Activated CD8-positive, alpha-beta T cell treated with anti-CD3 and anti-CD28 coated beads, Interleukin-2, amount 10 ng/mL, durations not matched to agents 7 days and 5 days (primary cell): Measurements from ENCODE around the gene GPR135. TPM values are rescaled to one million over a fixed set of nuclear protein-coding genes. Genes with fewer than 3 reads are reported as not detected.

Experiments used
- ATAC-seq: fragments of 150-1000 bp; cut with Tn5 transposase; one replicate; pipeline ENCODE4 v1.10.0; 2021; ENCODE audit warnings: moderate library complexity
- CTCF ChIA-PET: fragments of 350-600 bp; sonication (Branson Sonifier 250); formaldehyde crosslinking; loops from one replicate; lab custom pipeline; 2021; ENCODE audit warnings: antibody characterized with exemption; lab: Charles Lee
- POLR2A ChIA-PET: fragments of 350-600 bp; sonication (Branson Sonifier 250); formaldehyde crosslinking; loops from one replicate; lab custom pipeline; 2021; ENCODE audit warnings: antibody characterized with exemption; lab: Charles Lee
- DNase-seq: peaks from one replicate; pipeline ENCODE4 v3.0.0-alpha.2; 2020
- H3K27ac Mint-ChIP-seq: one replicate; pipeline ENCODE4 v1.8.0; 2021; ENCODE audit warnings: mild to moderate bottlenecking, mixed read lengths
- H3K27me3 Mint-ChIP-seq: one replicate; pipeline ENCODE4 v1.8.0; 2021; ENCODE audit warnings: low read depth, mixed read lengths
- H3K36me3 Mint-ChIP-seq: one replicate; pipeline ENCODE4 v1.8.0; 2021; ENCODE audit warnings: low read depth, mixed read lengths
- H3K4me1 Mint-ChIP-seq: one replicate; pipeline ENCODE4 v1.8.0; 2021; ENCODE audit warnings: low read depth, mixed read lengths
- H3K4me3 Mint-ChIP-seq: one replicate; pipeline ENCODE4 v1.8.0; 2021; ENCODE audit warnings: mild to moderate bottlenecking, mixed read lengths
- H3K9me3 Mint-ChIP-seq: one replicate; pipeline ENCODE4 v1.8.0; 2022; ENCODE audit warnings: mixed read lengths; ENCODE audit not compliant: insufficient read depth
- total RNA-seq, 2 experiments: library from RNA; stranded (reverse); gene quantifications; one replicate each; pipeline ENCODE4 v1.2.3, GENCODE V29; 2021

Gene GPR135
- total RNA-seq, 2 experiments from 2014 or later = 1.5 to 1.8 TPM

- Mint-ChIP-seq H3K4me1 (peaks cover 59% of the 10 kb centered on the region), H3K36me3 (peaks cover 30% of the 10 kb centered on the region), H3K27ac (peak overlapping the region; percentile 88), H3K4me3 (peak overlapping the region; percentile 85), H3K9me3 (no peaks in the 10 kb centered on the region), H3K27me3 (no peaks in the 10 kb centered on the region)
- ChIA-PET POLR2A (interaction anchor here (0.8 to 1.9 kb wide), 9 partner anchors 8 to 1057 kb away, joined by 3 to 9 read pairs (median 4); partner anchors contain the start of genes DAAM1, DHRS7, KIAA0586 and TIMM9), CTCF (interaction anchor here (0.6 to 2.5 kb wide), 12 partner anchors 10 to 699 kb away, joined by 3 to 14 read pairs (median 4); partner anchors contain the start of gene CCDC175)
- ATAC-seq (peak; percentile 73), DNase-seq (no peak)
Observed at GRCh38 chr14:59484639-59485175, 19.5 kb upstream of the GPR135 start.

DNA sequence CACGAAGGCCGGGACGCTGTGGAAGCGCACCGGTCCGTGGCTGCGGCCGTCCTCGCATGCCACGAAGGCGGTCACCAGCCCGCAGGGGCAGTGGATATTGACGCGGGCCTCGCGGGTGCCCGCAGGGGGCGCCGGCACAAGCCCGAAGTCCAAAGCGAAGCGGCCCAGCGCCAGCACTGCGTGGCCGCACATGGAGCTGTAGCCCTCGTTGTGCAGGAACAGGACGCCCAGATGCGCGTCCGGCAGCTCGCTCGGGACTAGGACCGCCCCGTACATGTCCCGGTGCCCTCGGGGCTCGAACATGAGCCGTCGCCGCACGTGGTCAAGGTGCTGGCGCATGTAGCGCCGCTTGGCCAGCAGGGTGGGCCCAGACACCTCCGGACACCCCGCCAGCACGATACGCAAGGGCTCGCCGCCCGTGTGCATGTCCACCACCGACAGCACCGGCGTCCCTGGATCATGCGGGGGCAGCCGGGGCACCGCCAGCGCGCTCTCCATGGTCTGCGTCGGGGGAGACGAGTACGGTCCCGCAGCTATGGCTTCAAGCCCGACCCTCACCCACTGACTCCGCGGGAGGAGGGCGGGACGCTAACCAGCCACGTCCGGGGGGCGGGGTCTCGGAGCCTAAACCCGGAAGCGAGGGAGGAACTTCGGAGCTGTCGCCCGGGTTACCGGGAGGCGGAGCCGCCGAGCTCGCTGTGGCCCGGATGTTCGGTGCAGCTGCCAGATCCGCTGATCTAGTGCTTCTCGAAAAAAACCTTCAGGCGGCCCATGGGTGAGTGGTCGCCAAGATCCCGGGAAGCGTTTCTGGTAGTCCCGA, 18.8 kb upstream of the GPR135 start, which contains the start of the genes JKAMP and L3HYPDH:
Gene JKAMP, plus strand, starts transcription at position 699 of the 820 bp plus-strand sequence. Its CDS starts 73 bp downstream, at position 772.
Gene L3HYPDH, minus strand, starts transcription at position 590 of the 820 bp plus-strand sequence. Its CDS starts 92 bp downstream, at position 498.
- Mint-ChIP-seq H3K36me3 (peaks cover 25% of the 10 kb centered on the region), H3K9me3 (no peaks in the 10 kb centered on the region), H3K4me1 (peaks cover 58% of the 10 kb centered on the region), H3K27ac (peak within 1 kb of the TSS; percentile 88), H3K27me3 (no peaks in the 10 kb centered on the region), H3K4me3 (peak within 1 kb of the TSS; percentile 85)
- ChIA-PET POLR2A (interaction anchor here (0.5 to 1.9 kb wide), 12 partner anchors 9 to 1056 kb away, joined by 3 to 9 read pairs (median 4); partner anchors contain the start of genes DAAM1, DHRS7, KIAA0586 and PPM1A), CTCF (interaction anchor here (0.6 to 2.5 kb wide), 12 partner anchors 9 to 700 kb away, joined by 3 to 14 read pairs (median 4); partner anchors contain the start of gene CCDC175)
- DNase-seq (peak; percentile 98), ATAC-seq (peak; percentile 92)

- H3K27me3 Mint-ChIP-seq = no peaks in the 10 kb centered on the region
- POLR2A ChIA-PET = interaction anchor here (1.2 to 1.9 kb wide), 4 partner anchors 8 to 766 kb away, joined by 4 to 9 read pairs (median 6); partner anchors contain the start of genes DAAM1, DHRS7 and PPM1A
Observed at GRCh38 chr14:59483363-59483762, 18.2 kb upstream of the GPR135 start.

GRCh38 chr14:59482541-59483331, 17.6 kb upstream of the GPR135 start:
- H3K4me3 Mint-ChIP-seq = peak overlapping the region; percentile 85
- peaks cover 23% of the 10 kb centered on the region for H3K36me3 Mint-ChIP-seq
- H3K9me3 Mint-ChIP-seq = no peaks in the 10 kb centered on the region
- peak overlapping the region; percentile 88 for H3K27ac Mint-ChIP-seq
- CTCF ChIA-PET = interaction anchor here (1.7 to 2.5 kb wide), 3 partner anchors 8 to 94 kb away, joined by 4 to 14 read pairs (median 4); partner anchors contain the start of gene CCDC175
- no peak for DNase-seq
- POLR2A ChIA-PET = interaction anchor here (0.7 to 1.7 kb wide), 3 partner anchors 9 to 766 kb away, joined by 3 to 9 read pairs (median 4); partner anchors contain the start of genes DHRS7 and PPM1A
- H3K4me1 Mint-ChIP-seq = peaks cover 62% of the 10 kb centered on the region
- no peaks in the 10 kb centered on the region for H3K27me3 Mint-ChIP-seq
- no peak for ATAC-seq

More at GRCh38 chr14:59483363-59483762, 18.2 kb upstream of the GPR135 start:
- CTCF ChIA-PET = interaction anchor here (1.2 to 2.5 kb wide), 7 partner anchors 8 to 294 kb away, joined by 3 to 14 read pairs (median 4); partner anchors contain the start of gene CCDC175
- H3K4me3 Mint-ChIP-seq = peak overlapping the region; percentile 85
- peaks cover 24% of the 10 kb centered on the region for H3K36me3 Mint-ChIP-seq
- DNase-seq (no peak), ATAC-seq (no peak)
- H3K27ac Mint-ChIP-seq = peak overlapping the region; percentile 88
- peaks cover 61% of the 10 kb centered on the region for H3K4me1 Mint-ChIP-seq
- no peaks in the 10 kb centered on the region for H3K9me3 Mint-ChIP-seq

DNA sequence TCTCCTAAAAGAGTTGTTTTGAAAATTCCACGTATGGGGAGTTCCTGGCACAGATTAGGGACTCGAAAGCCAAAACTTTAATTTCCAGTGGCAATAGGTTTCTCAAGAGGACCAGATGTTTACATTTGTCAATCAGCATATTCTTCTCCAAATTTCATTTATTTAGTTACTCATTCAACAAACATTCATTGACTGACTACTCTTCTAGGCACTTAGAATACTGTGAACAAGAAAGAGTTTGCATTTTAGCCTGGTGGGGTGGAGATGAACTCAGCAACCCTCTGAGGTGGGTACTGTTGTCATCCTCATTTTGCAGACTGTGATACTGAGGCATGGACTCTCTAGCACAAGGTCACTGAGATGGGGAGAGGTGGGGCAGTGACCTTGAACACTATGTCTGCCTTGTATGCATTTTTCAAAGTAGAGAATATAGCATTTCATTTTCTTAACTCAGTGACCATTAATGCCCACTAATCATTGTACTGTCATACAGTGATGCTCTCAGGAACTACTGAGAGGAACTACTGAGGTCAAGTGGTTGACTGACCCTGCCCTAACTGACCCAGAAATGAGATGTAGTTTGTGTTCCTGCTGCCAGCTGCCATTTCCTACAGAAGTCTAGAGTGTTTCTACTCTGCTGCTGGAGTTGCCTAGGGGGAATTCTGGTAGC, 16.8 kb upstream of the GPR135 start:
- peaks cover 23% of the 10 kb centered on the region for H3K36me3 Mint-ChIP-seq
- H3K4me1 Mint-ChIP-seq = peaks cover 60% of the 10 kb centered on the region
- CTCF ChIA-PET = interaction anchor here (2.5 kb wide), 1 partner anchor 95 kb away, joined by 14 read pairs; the partner anchor contains the start of gene CCDC175
- H3K4me3 Mint-ChIP-seq = peak overlapping the region; percentile 85
- H3K9me3 Mint-ChIP-seq = no peaks in the 10 kb centered on the region
- POLR2A ChIA-PET = interaction anchor here (0.7 kb wide), 1 partner anchor 10 kb away, joined by 3 read pairs; no protein-coding TSS in a partner anchor
- ATAC-seq (no peak), DNase-seq (no peak)
- H3K27me3 Mint-ChIP-seq = no peaks in the 10 kb centered on the region
- H3K27ac Mint-ChIP-seq = peak overlapping the region; percentile 75

GRCh38 chr14:59481407-59481806, 16.2 kb upstream of the GPR135 start:
- Mint-ChIP-seq H3K4me1 (peaks cover 63% of the 10 kb centered on the region), H3K27me3 (no peaks in the 10 kb centered on the region), H3K4me3 (peak overlapping the region; percentile 85), H3K9me3 (no peaks in the 10 kb centered on the region), H3K27ac (peak overlapping the region; percentile 71), H3K36me3 (peaks cover 28% of the 10 kb centered on the region)
- DNase-seq = no peak
- no peak for ATAC-seq
- CTCF ChIA-PET = no interaction called here
- POLR2A ChIA-PET = interaction anchor here (0.9 kb wide), 1 partner anchor 768 kb away, joined by 3 read pairs; the partner anchor contains the start of gene PPM1A

GRCh38 chr14:59480166-59480565, 15.0 kb upstream of the GPR135 start:
- POLR2A ChIA-PET = no interaction called here
- Mint-ChIP-seq H3K4me3 (peak overlapping the region; percentile 85), H3K36me3 (peaks cover 29% of the 10 kb centered on the region), H3K27me3 (no peaks in the 10 kb centered on the region), H3K27ac (peak overlapping the region; percentile 83), H3K9me3 (no peaks in the 10 kb centered on the region), H3K4me1 (peaks cover 54% of the 10 kb centered on the region)
- ATAC-seq (no peak), DNase-seq (no peak)
- CTCF ChIA-PET = no interaction called here

- Mint-ChIP-seq H3K4me1 (peaks cover 54% of the 10 kb centered on the region), H3K27me3 (no peaks in the 10 kb centered on the region), H3K27ac (no peak overlapping the region), H3K9me3 (no peaks in the 10 kb centered on the region), H3K4me3 (no peak overlapping the region), H3K36me3 (peaks cover 34% of the 10 kb centered on the region)
- ChIA-PET POLR2A (interaction anchor here (0.9 to 1.1 kb wide), 2 partner anchors 13 to 22 kb away, joined by 3 to 6 read pairs; partner anchors contain the start of gene GPR135), CTCF (interaction anchor here (1.0 kb wide), 1 partner anchor 16 kb away, joined by 3 read pairs; no protein-coding TSS in a partner anchor)
- no peak for DNase-seq
- ATAC-seq = no peak
Observed at GRCh38 chr14:59478540-59478939, 13.4 kb upstream of the GPR135 start.

DNA sequence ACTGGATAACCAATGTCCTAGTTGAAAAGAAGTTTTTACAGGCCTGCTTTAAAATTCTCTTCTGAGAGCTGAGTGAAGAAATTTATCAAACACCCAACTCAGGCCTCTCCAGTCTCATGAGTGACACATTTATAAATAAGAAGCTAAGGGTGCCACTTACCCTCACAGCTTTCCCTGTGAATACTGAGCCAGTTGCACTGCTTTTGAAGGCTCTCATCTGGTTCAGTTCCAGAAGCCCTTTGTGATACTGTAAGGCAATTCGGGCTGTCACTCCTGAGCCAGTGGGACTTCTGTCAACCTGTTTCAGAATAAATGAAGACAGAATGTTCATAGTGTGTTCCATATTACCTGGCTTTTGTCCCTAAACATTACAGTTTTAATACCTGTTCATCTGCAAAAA, 10.5 kb upstream of the GPR135 start:
- H3K4me1 Mint-ChIP-seq = peaks cover 27% of the 10 kb centered on the region
- ChIA-PET CTCF (no interaction called here), POLR2A (interaction anchor here (1.2 kb wide), 1 partner anchor 8 kb away, joined by 4 read pairs; the partner anchor contains the start of genes JKAMP and L3HYPDH)
- DNase-seq (no peak), ATAC-seq (no peak)
- no peak overlapping the region for H3K4me3 Mint-ChIP-seq
- no peak overlapping the region for H3K27ac Mint-ChIP-seq
- H3K36me3 Mint-ChIP-seq = peaks cover 33% of the 10 kb centered on the region
- H3K9me3 Mint-ChIP-seq = no peaks in the 10 kb centered on the region
- no peaks in the 10 kb centered on the region for H3K27me3 Mint-ChIP-seq

- Mint-ChIP-seq H3K27me3 (no peaks in the 10 kb centered on the region), H3K4me1 (peaks cover 13% of the 10 kb centered on the region), H3K9me3 (no peaks in the 10 kb centered on the region), H3K4me3 (no peak overlapping the region), H3K27ac (no peak overlapping the region), H3K36me3 (peaks cover 31% of the 10 kb centered on the region)
- ChIA-PET CTCF (interaction anchor here (1.3 kb wide), 1 partner anchor 103 kb away, joined by 4 read pairs; the partner anchor contains the start of gene CCDC175), POLR2A (no interaction called here)
- DNase-seq (no peak), ATAC-seq (no peak)
Observed at GRCh38 chr14:59474172-59474571, 9.0 kb upstream of the GPR135 start.
